T1000 (cell line): ENCODE results near the gene SYT15B.
"Not testable (repeated sequence)": the region's sequence is repeated elsewhere in the genome, so short reads cannot be mapped to it uniquely, and the experiment has no call there.

Source experiments
- DNase-seq: peaks from one replicate; lab custom pipeline; 2025; ENCODE audit warnings: mixed read lengths; lab: John Stamatoyannopoulos, UW

The SYT15B gene

DNA sequence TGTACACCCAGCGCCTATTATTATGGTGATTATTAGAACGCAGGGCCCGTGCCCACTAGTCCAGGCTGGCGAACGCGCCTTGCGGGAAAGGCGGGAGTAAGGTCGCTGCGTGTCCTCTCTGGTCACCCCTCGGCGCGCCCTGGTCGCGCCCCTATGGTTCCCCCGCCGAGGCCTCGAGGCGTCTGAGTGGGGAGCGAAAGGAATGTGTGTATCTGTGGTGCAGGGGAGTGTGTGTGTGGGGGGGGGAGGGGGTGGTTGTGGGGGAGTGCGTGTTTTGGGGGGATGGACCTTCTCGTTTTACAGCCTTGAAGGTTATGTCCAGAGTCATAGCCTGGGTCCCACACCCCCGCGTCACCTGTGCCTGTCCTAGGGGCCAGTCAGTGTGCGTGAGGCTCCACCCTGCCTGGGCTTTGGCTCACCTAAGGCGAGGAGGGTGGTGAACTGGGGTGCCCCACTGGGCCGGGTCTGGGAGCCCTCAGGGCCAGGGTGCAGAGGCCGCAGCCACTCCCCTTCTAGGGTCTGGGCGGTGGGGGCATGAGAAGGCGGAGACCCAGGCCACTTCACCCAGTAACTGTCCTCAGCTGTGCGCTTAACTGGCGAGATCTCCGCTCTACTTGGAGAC is at the start of gene SYT15B:
Gene SYT15B (minus strand): TSS at position 39 of the 622 bp plus-strand sequence. CDS start 952 bp downstream, outside the sequence.
- DNase-seq, result not testable (repeated sequence)

- DNase-seq, result not testable (repeated sequence)
Observed at GRCh38 chr10:47779590-47779989, 16.2 kb upstream of the SYT15B start.

DNA sequence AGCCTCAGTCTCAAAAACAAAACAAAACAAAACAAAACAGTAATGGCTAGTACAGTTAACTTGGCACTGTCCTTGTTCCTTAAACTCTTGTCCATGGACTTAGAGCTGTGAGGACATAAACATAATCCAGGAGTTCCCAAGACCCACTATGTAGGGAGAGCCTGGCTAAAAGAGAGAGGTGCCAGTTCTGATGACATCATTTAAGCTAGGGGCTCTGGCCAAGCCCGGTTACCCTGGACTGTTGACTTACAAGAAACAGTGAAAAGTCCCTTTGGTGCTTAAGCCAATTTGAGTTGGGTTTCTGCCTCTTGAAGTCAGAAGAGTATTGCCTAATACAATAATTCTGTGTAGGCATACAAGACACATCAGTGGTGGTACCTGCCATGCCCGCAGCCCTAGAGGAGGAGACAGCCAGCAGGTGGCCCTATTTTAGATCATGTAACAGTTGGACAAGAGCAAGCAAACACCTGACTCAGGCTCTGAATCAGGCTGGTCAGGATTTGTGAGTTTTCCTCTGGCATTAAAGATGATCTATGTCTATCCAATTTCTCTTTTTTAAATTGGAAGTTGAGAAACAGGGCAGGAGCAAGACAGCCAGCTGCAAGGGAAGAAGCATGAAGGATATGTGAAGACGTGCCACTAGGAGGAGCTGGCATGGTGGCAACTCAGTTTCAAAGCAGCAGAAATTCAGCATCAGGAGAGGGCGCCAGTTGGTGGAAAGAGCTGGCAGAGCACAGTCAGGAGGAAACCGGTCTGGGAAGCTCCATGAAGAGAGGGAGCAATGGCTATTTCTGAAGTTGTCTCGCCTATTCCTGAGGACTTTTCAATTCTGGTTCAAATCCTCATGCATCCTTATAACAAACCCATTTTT is 12.2 kb upstream of the SYT15B start:
- peak; percentile 53 for DNase-seq

- not testable (repeated sequence) for DNase-seq
Observed at GRCh38 chr10:47770745-47771144, 7.4 kb upstream of the SYT15B start.

GRCh38 chr10:47768578-47769115 is 5.3 kb upstream of the SYT15B start:
- DNase-seq, result not testable (repeated sequence)

DNA sequence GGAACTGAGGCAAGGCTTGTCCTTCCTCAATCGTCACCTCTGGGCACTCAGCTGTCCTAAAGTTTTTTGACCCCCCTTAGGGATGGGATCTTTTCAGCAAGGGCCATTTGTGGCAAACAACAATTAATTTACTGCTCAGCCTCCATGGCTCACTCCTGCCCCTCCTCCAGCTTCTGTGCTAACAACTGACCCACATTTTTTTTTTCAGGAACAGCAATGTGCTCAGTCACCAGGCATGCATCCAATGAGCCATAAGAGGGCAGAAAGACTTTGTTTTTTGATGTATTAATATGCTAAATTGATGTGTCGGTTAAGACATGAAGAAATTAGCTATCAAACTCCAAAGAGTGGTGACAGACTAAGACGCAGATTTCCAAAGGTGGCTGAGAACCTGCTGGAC is 4.7 kb upstream of the SYT15B start:
- peak; percentile 21 for DNase-seq

DNA sequence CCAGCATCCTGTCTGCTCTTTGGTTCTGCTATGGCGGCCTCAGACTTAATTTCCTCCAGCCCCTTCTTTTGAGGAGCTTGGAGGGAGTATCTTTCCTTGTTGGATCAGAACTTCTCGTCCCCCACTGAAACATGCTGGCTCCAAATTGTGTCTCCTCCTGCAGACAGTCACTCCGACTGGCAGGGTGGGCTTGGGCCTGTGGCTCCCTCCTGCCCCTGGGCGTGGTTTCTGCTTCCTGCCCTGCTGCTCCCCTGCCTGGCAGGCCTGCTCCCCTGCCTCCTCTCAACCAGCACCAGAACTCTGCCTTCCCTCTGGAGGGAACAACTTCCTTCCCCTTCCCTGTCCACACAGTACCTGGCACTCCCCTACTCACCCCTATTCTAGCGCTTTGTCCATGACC is 3.8 kb upstream of the SYT15B start:
- not testable (repeated sequence) for DNase-seq

DNA sequence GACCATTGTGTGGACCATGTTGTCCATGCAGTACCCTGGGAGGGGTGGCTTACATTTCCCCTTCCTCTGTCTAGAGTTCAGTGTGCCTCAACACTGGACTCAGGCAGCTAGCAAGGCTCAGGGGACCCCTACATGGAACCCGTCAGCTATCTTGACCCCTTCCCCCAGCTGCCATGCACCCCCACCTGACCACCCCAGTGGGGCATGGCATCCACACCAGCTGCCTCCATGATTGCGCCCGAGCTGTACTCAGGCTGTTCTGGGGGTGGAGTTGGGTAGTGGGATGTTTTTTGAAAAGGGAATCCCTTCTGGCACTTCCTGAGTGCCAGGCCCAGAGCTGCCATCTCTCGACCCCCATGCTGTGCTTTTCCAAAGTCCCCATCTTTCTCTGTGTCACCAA is 1.8 kb upstream of the SYT15B start:
- not testable (repeated sequence) for DNase-seq

- DNase-seq, result not testable (repeated sequence)
Observed at GRCh38 chr10:47762674-47763553, 478 bp downstream of the SYT15B start.

GRCh38 chr10:47758855-47759254 is 4.5 kb downstream of the SYT15B start:
- not testable (repeated sequence) for DNase-seq

- not testable (repeated sequence) for DNase-seq
Observed at GRCh38 chr10:47756169-47756568, 7.2 kb downstream of the SYT15B start.

GRCh38 chr10:47753871-47754270 is 9.5 kb downstream of the SYT15B start:
- DNase-seq, result not testable (repeated sequence)

- DNase-seq, result not testable (repeated sequence)
Observed at GRCh38 chr10:47753176-47753575, 10.2 kb downstream of the SYT15B start.

- not testable (repeated sequence) for DNase-seq
Observed at GRCh38 chr10:47751821-47752220, 11.6 kb downstream of the SYT15B start.

DNA sequence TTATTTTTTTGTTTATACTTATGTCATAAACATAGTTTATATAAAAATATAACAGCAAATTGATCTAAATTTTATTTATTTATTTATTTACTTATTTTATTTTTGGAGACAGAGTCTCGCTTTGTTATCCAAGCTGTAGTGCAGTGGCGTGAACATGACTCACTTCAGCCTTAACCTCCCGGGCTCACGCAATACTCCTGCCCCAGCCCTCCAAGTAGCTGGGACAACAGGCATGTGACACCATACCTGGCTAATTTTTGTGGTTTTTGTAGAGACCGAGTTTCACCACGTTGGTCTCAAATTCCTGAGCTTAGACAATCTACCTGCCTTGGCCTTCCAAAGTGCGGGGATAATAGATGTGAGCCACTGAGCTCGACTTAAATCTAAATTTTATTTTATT is 13.0 kb downstream of the SYT15B start:
- DNase-seq, result not testable (repeated sequence)

- DNase-seq, result not testable (repeated sequence)
Observed at GRCh38 chr10:47746780-47747376, 16.5 kb downstream of the SYT15B start.

DNA sequence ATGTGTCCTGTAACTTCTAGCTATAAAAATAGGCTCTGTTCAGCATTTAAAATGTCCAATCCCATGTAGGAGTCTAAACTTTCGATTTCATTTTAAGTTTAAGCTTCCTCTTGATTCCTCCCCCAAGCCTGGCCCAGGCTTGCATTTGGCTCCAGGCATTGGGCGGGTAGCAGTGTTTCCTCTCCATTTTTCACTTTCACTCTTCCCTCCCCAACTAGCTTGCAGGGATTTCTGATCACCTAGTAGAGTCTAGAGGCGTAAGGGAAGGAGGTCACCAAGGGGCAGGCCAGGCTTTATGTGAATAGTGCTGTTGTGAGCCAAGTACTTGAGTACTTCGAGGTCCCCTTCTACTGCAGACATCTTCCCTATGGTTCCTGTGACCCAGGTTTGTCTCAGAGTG is 18.5 kb downstream of the SYT15B start:
- not testable (repeated sequence) for DNase-seq

GRCh38 chr10:47743611-47744550 is 19.5 kb downstream of the SYT15B start:
- DNase-seq, result not testable (repeated sequence)

DNA sequence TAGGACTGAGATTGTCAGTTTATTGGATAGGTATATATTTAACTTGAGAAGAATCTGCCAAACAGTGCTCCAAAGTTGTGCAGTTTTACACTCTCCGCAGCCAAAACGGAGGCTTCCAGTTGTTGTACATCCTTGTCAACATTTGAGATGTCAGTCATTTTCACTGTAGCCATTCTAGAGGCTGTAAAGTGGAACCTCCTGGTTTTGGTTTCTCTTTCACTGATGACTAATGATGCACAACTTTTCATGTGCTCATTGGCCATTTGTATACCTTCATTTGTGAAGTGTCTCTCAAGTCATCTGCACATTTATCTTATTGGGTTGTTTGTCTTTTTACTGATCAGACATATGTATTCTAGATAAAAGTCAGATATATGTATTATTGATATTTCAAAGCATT is 22.5 kb downstream of the SYT15B start:
- not testable (repeated sequence) for DNase-seq

DNA sequence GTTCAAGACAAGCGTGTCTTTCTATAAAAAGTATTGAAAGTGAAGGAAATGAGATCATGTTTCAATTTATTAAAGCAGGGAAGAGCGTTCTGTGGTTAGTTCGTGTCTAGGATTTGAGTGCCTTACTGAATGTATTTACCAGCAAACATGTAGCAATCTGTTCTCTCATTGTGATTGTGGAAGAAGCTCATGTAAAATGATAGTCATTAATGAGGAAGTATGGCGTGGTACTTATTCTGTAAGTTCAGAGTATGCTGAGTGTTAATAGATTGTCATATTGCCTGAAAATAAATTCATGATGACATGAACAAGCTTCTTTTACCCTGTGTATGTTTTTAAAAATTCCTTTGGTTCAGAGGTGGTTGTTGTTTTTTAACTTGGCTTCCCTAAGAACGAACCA is 32.5 kb downstream of the SYT15B start:
- not testable (repeated sequence) for DNase-seq
